CD4-positive, alpha-beta memory T cell (primary cell): ENCODE measurements around the gene DHCR24. TPM values are rescaled to one million over a fixed set of nuclear protein-coding genes. Genes with fewer than 3 reads are reported as not detected.

Source experiments
- CTCF ChIA-PET: fragments of 350-600 bp; sonication (Branson Sonifier 250); formaldehyde crosslinking; loops from one replicate; lab custom pipeline; 2021; ENCODE audit warnings: inconsistent platforms; ENCODE audit not compliant: partially characterized antibody; lab: Charles Lee
- POLR2A ChIA-PET: fragments of 350-600 bp; sonication (Branson Sonifier 250); formaldehyde crosslinking; loops from one replicate; lab custom pipeline; 2021; ENCODE audit not compliant: partially characterized antibody; lab: Charles Lee
- DNase-seq, 5 donors: peaks; one replicate each; pipeline versions ENCODE4 v3.0.0 to v3.0.0-alpha.2; 2020 to 2022; ENCODE audit warnings: mixed read lengths in 1 of 5
- H3K27ac ChIP-seq: one replicate; pipeline ENCODE4 v1.7.0; 2013; ENCODE audit warnings: low read depth, low read length
- H3K27me3 ChIP-seq: 2 replicates; pipeline ENCODE4 v1.7.0; 2013; ENCODE audit warnings: mild to moderate bottlenecking, low read length, moderate library complexity; ENCODE audit not compliant: insufficient read depth
- H3K36me3 ChIP-seq: 2 replicates; pipeline ENCODE4 v1.7.0; 2013; ENCODE audit warnings: mild to moderate bottlenecking, low read length, moderate library complexity; ENCODE audit not compliant: insufficient read depth
- H3K4me1 ChIP-seq: 2 replicates; pipeline ENCODE4 v1.7.0; 2013; ENCODE audit warnings: mild to moderate bottlenecking, low read length, moderate library complexity; ENCODE audit not compliant: insufficient read depth
- H3K4me3 ChIP-seq, 2 donors: one replicate each; pipeline ENCODE4 v1.7.0; 2013; ENCODE audit warnings: low read length in 2 of 2, mild to moderate bottlenecking in 1 of 2
- H3K9me3 ChIP-seq, 2 donors: one replicate each; pipeline ENCODE4 v1.7.0; 2013; ENCODE audit warnings: low read length in 2 of 2, control low read depth in 1 of 2; ENCODE audit not compliant: control insufficient read depth in 1 of 2
- H3K27ac Mint-ChIP-seq, 7 donors: one replicate each; pipeline ENCODE4 v1.8.0; 2020 to 2021; ENCODE audit warnings: mixed read lengths in 7 of 7, mild to moderate bottlenecking in 6 of 7, inconsistent platforms in 3 of 7, moderate library complexity in 3 of 7
- H3K27me3 Mint-ChIP-seq, 2 donors: one replicate each; pipeline ENCODE4 v1.8.0; 2020 to 2021; ENCODE audit warnings: mixed read lengths in 2 of 2
- H3K36me3 Mint-ChIP-seq, 2 donors: one replicate each; pipeline ENCODE4 v1.8.0; 2020 to 2021; ENCODE audit warnings: mixed read lengths in 2 of 2, inconsistent platforms in 1 of 2, mild to moderate bottlenecking in 1 of 2
- H3K4me1 Mint-ChIP-seq, 4 donors: one replicate each; pipeline ENCODE4 v1.8.0; 2020 to 2021; ENCODE audit warnings: mixed read lengths in 4 of 4, mild to moderate bottlenecking in 1 of 4
- H3K4me3 Mint-ChIP-seq, 8 donors: one replicate each; pipeline ENCODE4 v1.8.0; 2020 to 2021; ENCODE audit warnings: mixed read lengths in 8 of 8, mild to moderate bottlenecking in 7 of 8, moderate library complexity in 6 of 8, inconsistent platforms in 3 of 8
- H3K9me3 Mint-ChIP-seq, 8 donors: one replicate each; pipeline ENCODE4 v1.8.0; 2020 to 2021; ENCODE audit warnings: mixed read lengths in 8 of 8, mild to moderate bottlenecking in 5 of 8, inconsistent platforms in 3 of 8, moderate library complexity in 1 of 8
- intact Hi-C: fragments of 100-400 bp; cut with micrococcal nuclease; formaldehyde crosslinking; loops from one replicate; pipeline ENCODE4 v1.15.1; 2023
- polyA plus RNA-seq, 2 donors: library from polyadenylated mRNA; unstranded; fragments of 300-500 nt; fragmentation: Illumina TruSeq; gene quantifications; one replicate each; pipeline ENCODE4 v1.2.3, GENCODE V29; 2021
- total RNA-seq, 2 experiments: library from RNA; stranded (reverse); gene quantifications; one replicate each; pipeline ENCODE4 v1.2.3, GENCODE V29; 2021

DHCR24 gene
- total and polyA plus RNA-seq, 4 experiments from 2014 or later, result 5.9 to 9.9 (median 7.3) TPM

DNA sequence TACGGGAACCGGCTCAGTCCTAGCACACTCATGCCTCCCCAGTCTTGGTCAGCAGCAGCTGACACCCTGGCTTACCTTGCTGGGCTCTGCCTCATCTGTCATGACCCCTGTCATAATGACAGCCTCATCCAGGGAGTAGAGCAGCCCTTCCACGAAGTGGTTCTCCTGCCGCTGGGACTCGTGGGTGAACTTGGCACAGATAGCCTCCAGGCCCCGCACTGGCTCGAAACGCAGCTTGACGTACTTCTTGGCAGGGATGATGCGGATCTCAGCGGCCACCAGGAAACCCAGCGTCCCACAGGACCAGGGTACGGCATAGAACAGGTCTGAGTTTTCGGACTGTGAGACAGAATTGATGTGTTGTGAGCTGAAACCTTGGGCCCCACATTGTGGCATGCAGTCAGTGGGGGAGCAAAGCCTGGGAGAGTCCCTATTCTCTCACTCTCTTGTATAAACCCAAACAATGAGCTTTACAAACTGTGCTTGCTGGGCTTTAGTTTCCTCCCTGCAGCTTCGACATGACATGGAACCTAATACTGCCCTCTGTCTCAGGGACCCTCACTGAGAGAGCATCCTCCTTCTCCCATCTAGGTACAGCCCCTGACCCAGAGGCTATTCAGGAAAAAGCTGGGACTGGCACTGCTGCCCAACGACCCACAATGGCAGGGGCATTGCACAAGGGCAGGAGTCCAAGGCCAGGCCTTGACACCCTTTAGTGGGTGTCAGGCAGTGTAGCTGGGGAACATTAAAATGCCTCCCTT, 15.5 kb downstream of the DHCR24 start:
- no peaks in the 10 kb centered on the region for H3K4me1 ChIP-seq
- Mint-ChIP-seq H3K27ac (no peak overlapping the region), H3K4me3 (no peak overlapping the region), H3K36me3 (peaks cover 7 to 13% of the 10 kb centered on the region in 2 donors), H3K27me3 (no peaks in the 10 kb centered on the region), H3K9me3 (no peaks in the 10 kb centered on the region), H3K4me1 (no peaks in the 10 kb centered on the region)
- H3K27me3 ChIP-seq, result no peaks in the 10 kb centered on the region
- no peak overlapping the region for H3K27ac ChIP-seq
- ChIA-PET CTCF (no interaction called here), POLR2A (interaction anchor here (1.1 kb wide), 1 partner anchor 16 kb away, joined by 3 read pairs; the partner anchor contains the start of gene DHCR24)
- no peak overlapping the region for H3K4me3 ChIP-seq
- intact Hi-C loops, result no loop called here
- no peak for DNase-seq
- H3K36me3 ChIP-seq, result peaks cover 6% of the 10 kb centered on the region
- no peaks in the 10 kb centered on the region for H3K9me3 ChIP-seq

- peaks cover 6% of the 10 kb centered on the region for H3K36me3 ChIP-seq
- no peaks in the 10 kb centered on the region for H3K9me3 Mint-ChIP-seq
- H3K27me3 Mint-ChIP-seq, result no peaks in the 10 kb centered on the region
- H3K36me3 Mint-ChIP-seq, result peaks cover 7 to 13% of the 10 kb centered on the region in 2 donors
- H3K4me1 Mint-ChIP-seq, result no peaks in the 10 kb centered on the region
- no peak overlapping the region for H3K27ac Mint-ChIP-seq
- H3K27me3 ChIP-seq, result no peaks in the 10 kb centered on the region
- H3K27ac ChIP-seq, result no peak overlapping the region
- CTCF ChIA-PET, result no interaction called here
- DNase-seq, result no peak
- H3K4me3 ChIP-seq, result no peak overlapping the region
- H3K9me3 ChIP-seq, result no peaks in the 10 kb centered on the region
- POLR2A ChIA-PET, result no interaction called here
- H3K4me1 ChIP-seq, result no peaks in the 10 kb centered on the region
- no peak overlapping the region for H3K4me3 Mint-ChIP-seq
- intact Hi-C loops, result no loop called here
Measured at GRCh38 chr1:54870869-54871268, 16.1 kb downstream of the DHCR24 start.

GRCh38 chr1:54869173-54869851, 17.7 kb downstream of the DHCR24 start:
- Mint-ChIP-seq H3K27ac (no peak overlapping the region), H3K4me3 (no peak overlapping the region), H3K27me3 (no peaks in the 10 kb centered on the region), H3K9me3 (no peaks in the 10 kb centered on the region), H3K4me1 (no peaks in the 10 kb centered on the region), H3K36me3 (peaks cover 0 to 10% of the 10 kb centered on the region in 2 donors)
- Histone ChIP-seq H3K4me3 (no peak overlapping the region), H3K4me1 (no peaks in the 10 kb centered on the region), H3K9me3 (no peaks in the 10 kb centered on the region), H3K27ac (no peak overlapping the region), H3K36me3 (peaks cover 6% of the 10 kb centered on the region), H3K27me3 (no peaks in the 10 kb centered on the region)
- POLR2A ChIA-PET, result no interaction called here
- CTCF ChIA-PET, result no interaction called here
- no peak for DNase-seq
- intact Hi-C loops, result no loop called here

DNA sequence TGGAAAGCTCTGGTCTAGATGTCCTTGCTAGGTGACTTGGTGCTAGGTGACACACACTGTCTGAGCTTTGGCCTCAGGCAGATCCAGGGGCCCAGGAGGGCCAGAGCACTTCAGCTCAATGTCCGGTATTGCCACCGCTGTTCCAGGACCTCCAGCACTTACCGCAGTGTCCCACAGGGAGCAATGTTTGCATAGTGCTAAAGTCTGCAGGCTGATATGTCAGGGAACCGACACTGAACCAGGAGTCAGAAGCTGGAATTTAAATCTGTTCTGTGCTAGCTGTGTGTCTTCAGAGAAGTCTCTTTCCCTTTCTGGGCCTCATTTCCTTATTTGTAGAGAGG, 19.3 kb downstream of the DHCR24 start:
- ChIA-PET CTCF (no interaction called here), POLR2A (no interaction called here)
- Histone ChIP-seq H3K36me3 (peaks cover 6% of the 10 kb centered on the region), H3K27ac (no peak overlapping the region), H3K9me3 (no peaks in the 10 kb centered on the region), H3K4me1 (no peaks in the 10 kb centered on the region), H3K4me3 (no peak overlapping the region), H3K27me3 (no peaks in the 10 kb centered on the region)
- DNase-seq, result no peak
- peaks cover 0 to 2% (median 0%) of the 10 kb centered on the region in 8 donors for H3K9me3 Mint-ChIP-seq
- H3K27ac Mint-ChIP-seq, result no peak overlapping the region
- no peaks in the 10 kb centered on the region for H3K27me3 Mint-ChIP-seq
- H3K36me3 Mint-ChIP-seq, result peaks cover 0 to 8% of the 10 kb centered on the region in 2 donors
- no peaks in the 10 kb centered on the region for H3K4me1 Mint-ChIP-seq
- no peak overlapping the region for H3K4me3 Mint-ChIP-seq
- intact Hi-C loops, result no loop called here

DNA sequence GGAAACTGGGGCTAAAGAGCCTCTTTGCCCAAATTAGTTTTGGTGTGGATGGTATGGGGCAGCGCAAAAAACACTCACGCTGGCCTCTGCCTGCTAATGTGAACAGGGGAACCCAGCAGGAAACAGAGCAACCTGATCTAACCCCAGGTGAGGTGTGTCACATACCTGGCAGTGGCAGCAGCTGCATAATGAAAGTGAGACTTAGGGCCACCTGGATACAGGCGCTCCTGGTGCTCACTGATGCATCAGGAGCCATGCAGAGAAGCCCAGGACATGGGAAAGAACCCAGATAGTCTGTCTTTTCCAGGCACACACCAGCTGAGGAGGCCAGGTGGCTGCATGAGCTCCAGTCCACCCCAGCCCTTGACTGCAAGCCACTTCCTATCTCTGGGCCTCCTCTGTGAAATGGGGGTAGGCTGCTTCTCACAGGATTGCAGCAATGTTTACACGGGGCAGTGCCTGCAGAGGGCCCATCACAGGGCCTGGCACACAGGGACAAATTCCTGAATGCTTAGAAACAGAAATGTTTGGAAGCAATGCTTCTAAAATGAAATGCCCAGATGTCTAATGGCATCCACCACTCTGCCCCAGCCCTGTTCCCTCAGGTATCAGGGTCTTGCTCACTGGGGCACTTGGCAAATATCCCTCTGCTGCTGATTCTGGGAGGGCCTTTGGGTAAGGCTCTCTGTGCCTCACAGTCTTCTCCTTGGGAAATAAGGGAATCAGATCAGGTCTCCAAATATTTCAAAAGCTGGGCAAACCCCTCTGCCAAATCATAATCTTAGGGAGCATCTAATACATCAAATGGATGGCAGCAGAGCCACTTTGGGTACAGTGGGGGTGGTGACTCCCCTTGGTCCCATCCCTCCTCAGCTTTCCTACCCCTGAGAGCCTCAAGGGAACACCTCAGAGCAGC, 19.9 kb downstream of the DHCR24 start:
- no peak for DNase-seq
- no peaks in the 10 kb centered on the region for H3K27me3 ChIP-seq
- Mint-ChIP-seq H3K9me3 (peaks cover 0 to 2% (median 0%) of the 10 kb centered on the region in 8 donors), H3K27me3 (no peaks in the 10 kb centered on the region), H3K4me1 (no peaks in the 10 kb centered on the region), H3K36me3 (peaks cover 3 to 5% of the 10 kb centered on the region in 2 donors), H3K27ac (no peak overlapping the region), H3K4me3 (no peak overlapping the region)
- ChIA-PET POLR2A (no interaction called here), CTCF (no interaction called here)
- no peaks in the 10 kb centered on the region for H3K4me1 ChIP-seq
- H3K36me3 ChIP-seq, result peaks cover 6% of the 10 kb centered on the region
- intact Hi-C loops, result no loop called here
- no peak overlapping the region for H3K4me3 ChIP-seq
- H3K9me3 ChIP-seq, result no peaks in the 10 kb centered on the region
- no peak overlapping the region for H3K27ac ChIP-seq

DNA sequence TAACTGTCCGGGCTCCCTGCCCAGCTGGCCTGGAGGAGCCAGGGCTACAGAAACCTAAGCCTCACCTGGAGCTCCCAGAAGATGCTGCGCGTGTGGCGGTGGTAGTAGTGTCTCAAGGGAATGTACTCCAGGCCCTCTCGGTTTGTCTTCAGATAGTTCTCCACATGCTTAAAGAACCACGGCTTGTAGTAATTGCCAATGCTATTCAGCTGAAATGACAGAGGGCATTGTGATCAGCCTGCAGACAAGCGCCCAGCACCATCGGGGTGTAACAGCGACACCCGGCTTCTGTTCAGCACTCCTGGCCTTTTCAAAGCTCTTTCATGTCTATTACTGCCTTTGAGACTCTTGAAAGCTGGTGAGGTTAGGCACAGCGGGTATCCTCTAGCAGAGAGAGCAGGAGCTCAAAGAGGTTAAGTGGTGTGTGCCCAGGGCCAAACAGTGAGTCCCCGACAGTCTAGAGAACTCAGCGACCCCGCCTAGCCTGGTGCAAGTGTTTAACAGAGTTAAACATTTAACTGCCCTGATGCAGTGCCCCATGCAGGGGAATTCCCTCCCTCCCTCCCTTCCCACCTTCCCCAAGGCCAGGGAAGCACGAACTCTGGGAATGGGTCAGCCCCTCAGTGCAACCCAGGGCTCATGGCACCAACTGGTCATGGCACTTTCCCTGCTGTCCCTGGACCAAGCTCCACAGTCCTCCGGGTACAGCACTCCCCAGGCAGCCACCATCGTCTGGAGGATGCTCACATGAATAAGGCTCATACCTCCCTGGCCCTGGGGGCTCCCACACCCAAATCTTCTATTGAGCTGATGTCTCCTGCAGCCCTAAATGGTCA, 21.5 kb downstream of the DHCR24 start:
- no peak overlapping the region for H3K4me3 Mint-ChIP-seq
- no peaks in the 10 kb centered on the region for H3K27me3 Mint-ChIP-seq
- no peaks in the 10 kb centered on the region for H3K27me3 ChIP-seq
- POLR2A ChIA-PET, result no interaction called here
- DNase-seq, result no peak
- peaks cover 0 to 3% (median 0%) of the 10 kb centered on the region in 4 donors for H3K4me1 Mint-ChIP-seq
- no peaks in the 10 kb centered on the region for H3K9me3 ChIP-seq
- H3K36me3 Mint-ChIP-seq, result peaks cover 1 to 8% of the 10 kb centered on the region in 2 donors
- CTCF ChIA-PET, result no interaction called here
- H3K4me1 ChIP-seq, result no peaks in the 10 kb centered on the region
- no peaks in the 10 kb centered on the region for H3K36me3 ChIP-seq
- intact Hi-C loops, result no loop called here
- no peak overlapping the region for H3K27ac ChIP-seq
- no peak overlapping the region for H3K27ac Mint-ChIP-seq
- no peak overlapping the region for H3K4me3 ChIP-seq
- peaks cover 0 to 2% (median 0%) of the 10 kb centered on the region in 8 donors for H3K9me3 Mint-ChIP-seq
